Measurements from ENCODE around the gene PYGL.
A peak's percentile ranks its signal among the peaks of the same experiment; 100 is the strongest.
"Not testable (repeated sequence)": the region's sequence is repeated elsewhere in the genome, so short reads cannot be mapped to it uniquely, and the experiment has no call there.

The PYGL gene

GRCh38 chr14:50924843-50925242 lies 19.4 kb downstream of the PYGL start:
- DNase-seq, result no peak

DNA sequence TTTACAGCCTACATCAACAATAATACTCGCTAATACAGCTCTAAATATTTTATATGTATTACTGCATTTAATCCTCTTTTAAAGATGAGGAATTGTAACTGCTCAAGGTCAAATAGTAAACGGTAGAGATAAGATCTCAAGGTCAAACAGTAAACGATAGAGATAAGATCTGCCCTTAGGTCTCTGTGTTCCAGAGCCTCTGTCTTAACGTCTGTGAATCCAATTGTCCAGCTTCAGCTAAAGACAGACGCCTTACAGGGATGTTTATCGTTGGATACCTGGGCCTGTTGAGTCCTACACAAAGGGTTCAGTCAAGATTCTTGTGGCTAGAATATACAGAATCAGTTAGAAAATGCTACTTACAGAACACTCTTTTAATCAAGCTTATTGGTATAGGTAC lies 20.0 kb downstream of the PYGL start:
- no peak for DNase-seq

- DNase-seq, result no peak
Observed at GRCh38 chr14:50922803-50923202, 21.5 kb downstream of the PYGL start.

DNA sequence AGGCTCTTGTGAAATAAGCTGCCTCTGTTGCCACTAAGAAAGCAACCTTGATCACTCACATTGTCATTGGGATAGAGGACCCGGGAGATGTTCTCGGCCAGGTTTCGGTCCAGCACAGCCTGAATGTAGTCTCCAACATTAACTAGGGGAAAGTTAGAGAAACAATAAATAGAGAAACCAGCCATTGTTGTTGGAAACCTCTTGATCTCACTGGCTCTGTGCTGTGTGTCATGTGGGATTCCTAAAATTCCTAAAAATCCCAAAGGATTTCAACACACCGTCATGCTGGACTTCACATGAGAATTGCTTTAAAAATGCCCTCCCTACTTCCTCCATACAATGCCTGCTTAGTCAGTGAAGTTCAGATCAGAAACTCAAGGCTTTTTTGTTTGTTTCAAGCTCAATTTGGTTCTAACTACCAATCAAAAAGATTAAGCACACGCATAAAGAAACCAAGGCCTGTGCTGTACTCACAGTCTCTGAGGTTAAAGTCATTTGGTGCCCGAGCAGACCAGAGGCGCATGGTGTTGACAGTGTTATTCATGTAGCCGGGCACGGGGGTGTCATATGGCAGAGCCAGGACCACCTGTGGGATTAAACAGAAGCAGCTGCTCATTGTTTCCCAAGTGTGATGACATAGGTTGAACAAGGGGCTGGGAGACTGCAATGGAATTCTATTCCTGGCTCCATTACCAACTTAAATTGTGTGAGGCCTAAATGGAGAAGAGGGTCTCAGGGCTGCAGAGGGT lies 23.6 kb downstream of the PYGL start:
- DNase-seq, result no peak

DNA sequence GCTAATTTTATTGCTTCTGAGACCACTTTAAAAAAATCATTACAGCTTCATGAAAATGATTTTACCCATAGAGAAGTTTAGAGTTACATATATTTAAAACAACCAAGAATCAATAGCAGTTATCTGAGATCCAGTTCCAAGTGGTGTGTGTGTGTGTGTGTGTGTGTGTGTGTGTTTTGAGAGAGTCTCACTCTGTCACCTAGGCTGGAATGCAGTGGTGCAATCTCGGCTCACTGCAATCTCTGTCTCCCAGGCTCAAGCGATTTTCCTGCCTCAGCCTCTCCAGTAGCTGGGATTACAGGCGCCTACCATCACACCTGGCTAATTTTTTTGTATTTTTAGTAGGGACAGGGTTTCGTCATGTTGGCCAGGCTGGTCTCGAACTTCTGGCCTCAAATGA lies 24.8 kb downstream of the PYGL start:
- DNase-seq, result not testable (repeated sequence)

DNA sequence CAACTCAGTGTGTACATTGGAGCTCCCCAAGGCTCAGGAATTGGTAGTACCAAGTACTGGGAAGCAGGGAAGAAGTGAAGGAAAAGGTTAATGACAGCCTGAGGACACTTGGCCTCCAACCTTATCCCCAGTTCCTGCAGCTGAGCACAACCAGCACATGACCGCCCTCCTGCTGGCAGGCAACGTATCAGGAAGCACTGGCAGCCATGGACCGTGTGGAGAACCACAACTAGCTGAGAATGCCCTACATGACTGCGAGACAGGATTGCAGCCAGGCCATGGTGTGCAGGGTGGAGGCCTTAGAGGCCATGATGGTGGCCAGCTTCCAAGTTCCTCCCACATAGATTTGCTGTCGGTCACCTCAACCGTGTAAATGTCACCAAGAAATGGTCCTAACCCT lies 26.8 kb downstream of the PYGL start:
- DNase-seq, result no peak

DNA sequence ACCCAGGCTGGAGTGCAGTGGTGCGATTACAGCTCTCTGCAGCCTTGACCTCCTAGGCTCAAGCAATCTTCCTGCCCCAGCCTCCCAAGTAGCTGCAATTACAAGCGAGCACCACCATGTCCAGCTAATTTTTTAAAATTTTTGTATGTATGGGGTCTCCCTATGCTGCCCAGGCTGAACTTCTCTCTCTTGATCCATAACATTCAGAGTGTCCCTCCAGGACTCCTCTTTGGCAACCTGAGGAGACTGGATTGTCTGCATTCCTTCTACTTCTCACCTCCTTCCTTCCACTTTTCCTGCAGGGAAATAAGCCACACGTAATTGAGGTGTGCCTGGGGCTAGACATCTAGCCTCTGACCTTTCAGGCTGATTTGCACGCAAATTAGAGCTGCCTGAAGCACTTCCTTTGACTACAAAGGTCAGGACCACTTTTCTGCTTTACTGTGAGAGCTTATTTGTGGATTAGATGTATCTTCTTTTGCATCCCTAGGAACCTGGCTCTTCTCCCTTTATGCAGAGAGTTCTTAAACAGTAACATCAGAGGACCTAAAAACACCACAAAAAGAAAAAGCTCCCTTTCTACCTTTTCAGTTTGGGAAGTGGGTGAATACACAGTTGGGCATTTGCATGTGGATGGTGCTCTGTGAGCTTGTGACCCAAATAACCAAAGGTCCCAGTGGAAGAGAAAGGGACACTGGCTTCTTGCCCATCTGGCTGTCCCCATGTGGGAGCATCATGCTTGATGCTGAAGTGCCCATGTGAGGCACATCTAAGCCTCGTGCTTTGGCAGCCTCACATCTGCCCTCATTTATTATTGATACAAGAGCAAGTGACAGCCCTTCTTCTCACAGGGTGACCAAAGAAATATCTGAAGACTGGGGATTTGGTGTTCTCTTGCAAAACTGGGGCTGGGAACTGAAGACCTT lies 33.5 kb downstream of the PYGL start:
- DNase-seq, result no peak

DNA sequence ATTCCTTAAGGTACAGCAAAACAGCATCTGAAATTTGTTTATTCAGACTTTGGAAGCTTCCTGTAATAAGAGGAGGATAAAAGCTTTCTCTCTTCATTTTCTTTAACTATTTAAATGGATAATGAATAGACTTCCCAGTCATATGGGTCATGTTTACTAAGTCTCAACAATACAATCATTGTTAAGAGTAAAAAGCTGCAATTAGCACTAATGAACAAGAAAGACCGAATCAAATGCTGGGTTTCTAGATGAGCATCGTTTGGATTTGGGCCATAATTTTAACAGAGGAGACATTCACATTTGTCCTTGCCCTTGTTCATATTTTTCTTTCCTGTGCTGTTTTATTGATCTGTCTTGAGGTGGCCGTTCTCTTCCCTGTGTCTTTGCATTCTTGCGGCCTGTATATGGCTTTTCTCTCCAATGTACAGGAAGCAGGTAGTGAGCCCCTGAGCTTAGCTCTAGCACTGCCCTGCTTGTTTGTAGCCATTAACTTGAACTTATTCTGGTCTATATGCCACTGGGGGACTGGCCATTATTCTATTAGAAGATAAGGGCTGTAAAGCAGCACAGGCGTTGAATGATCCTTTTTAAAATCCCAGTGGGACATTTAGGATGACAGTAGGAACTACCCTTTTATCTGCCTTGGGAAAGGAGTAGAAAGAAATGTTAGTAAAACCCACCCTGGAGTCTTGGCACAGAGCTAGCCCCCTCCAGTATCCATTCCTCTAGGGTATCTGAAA lies 37.8 kb downstream of the PYGL start:
- no peak for DNase-seq

- no peak for DNase-seq
Observed at GRCh38 chr14:50904719-50905118, 39.6 kb downstream of the PYGL start.

GRCh38 chr14:50901361-50901760 lies 42.9 kb downstream of the PYGL start:
- no peak for DNase-seq

GRCh38 chr14:50897658-50898175 lies 46.6 kb downstream of the PYGL start:
- no peak for DNase-seq

GRCh38 chr14:50897005-50897404 lies 47.3 kb downstream of the PYGL start:
- not testable (repeated sequence) for DNase-seq

GRCh38 chr14:50896421-50896820 lies 47.9 kb downstream of the PYGL start:
- not testable (repeated sequence) for DNase-seq

GRCh38 chr14:50892255-50892654 lies 52.0 kb downstream of the PYGL start:
- DNase-seq, result no peak

GRCh38 chr14:50887476-50887875 lies 56.8 kb downstream of the PYGL start:
- DNase-seq, result no peak

GRCh38 chr14:50883827-50884197 lies 60.5 kb downstream of the PYGL start:
- DNase-seq, result no peak

- no peak for DNase-seq
Observed at GRCh38 chr14:50882932-50883826, 61.1 kb downstream of the PYGL start.

GRCh38 chr14:50875359-50876070 lies 68.8 kb downstream of the PYGL start:
- DNase-seq, result peak; percentile 69

- DNase-seq, result no peak
Observed at GRCh38 chr14:50874757-50875156, 69.5 kb downstream of the PYGL start.

- DNase-seq, result no peak
Observed at GRCh38 chr14:50871914-50872732, 72.2 kb downstream of the PYGL start, which contains the start of gene ABHD12B. TSS of gene ABHD12B (plus strand) at chr14:50872053. CDS start at chr14:50872175, 122 bp downstream.

Measured in CD4-positive, alpha-beta T cell treated with Interleukin-6 for 4 hours (primary cell).